Measurements from ENCODE around the gene MRE11. TPM values are rescaled to one million over a fixed set of nuclear protein-coding genes. Genes with fewer than 3 reads are reported as not detected.

Gene MRE11
- polyA plus RNA-seq, 3 donors from 2014 or later, result 9.1 to 20.1 (median 9.6) TPM

GRCh38 chr11:94445641-94446040 lies 48.0 kb downstream of the MRE11 start:
- Mint-ChIP-seq H3K4me1 (peaks cover 0 to 12% of the 10 kb centered on the region in 2 donors), H3K9me3 (no peaks in the 10 kb centered on the region), H3K4me3 (no peak overlapping the region)

GRCh38 chr11:94433049-94433448 lies 60.6 kb downstream of the MRE11 start:
- no peak overlapping the region for H3K4me3 Mint-ChIP-seq
- H3K27ac Mint-ChIP-seq, result peak overlapping the region in 2 of 6 donors; percentile 12 to 13
- peaks cover 35 to 59% (median 46%) of the 10 kb centered on the region in 3 donors for H3K36me3 Mint-ChIP-seq
- H3K9me3 Mint-ChIP-seq, result no peaks in the 10 kb centered on the region
- H3K27me3 Mint-ChIP-seq (ENCODE audit: low read depth in 3 of 3), result no peaks in the 10 kb centered on the region
- H3K4me1 Mint-ChIP-seq, result no peaks in the 10 kb centered on the region
- no peak for DNase-seq

More at GRCh38 chr11:94445641-94446040, 48.0 kb downstream of the MRE11 start:
- peaks cover 27 to 41% (median 33%) of the 10 kb centered on the region in 3 donors for H3K36me3 Mint-ChIP-seq
- no peak overlapping the region for H3K27ac Mint-ChIP-seq
- no peak for DNase-seq
- peaks cover 0 to 2% (median 0%) of the 10 kb centered on the region in 3 donors for H3K27me3 Mint-ChIP-seq (ENCODE audit: low read depth in 3 of 3)

- DNase-seq, result no peak
- Mint-ChIP-seq H3K27me3 (ENCODE audit: low read depth in 3 of 3) (no peaks in the 10 kb centered on the region), H3K4me1 (peaks cover 0 to 13% of the 10 kb centered on the region in 2 donors), H3K4me3 (no peak overlapping the region), H3K9me3 (no peaks in the 10 kb centered on the region), H3K27ac (no peak overlapping the region), H3K36me3 (peaks cover 34 to 63% (median 46%) of the 10 kb centered on the region in 3 donors)
Measured at GRCh38 chr11:94424662-94425061, 69.0 kb downstream of the MRE11 start.

GRCh38 chr11:94424011-94424410 lies 69.6 kb downstream of the MRE11 start:
- Mint-ChIP-seq H3K36me3 (peaks cover 31 to 62% (median 40%) of the 10 kb centered on the region in 3 donors), H3K9me3 (no peaks in the 10 kb centered on the region), H3K27ac (peak overlapping the region in 1 of 6 donors; percentile 44), H3K4me1 (peaks cover 0 to 13% of the 10 kb centered on the region in 2 donors), H3K27me3 (ENCODE audit: low read depth in 3 of 3) (no peaks in the 10 kb centered on the region), H3K4me3 (no peak overlapping the region)
- DNase-seq, result no peak

GRCh38 chr11:94423507-94423906 lies 70.1 kb downstream of the MRE11 start:
- H3K27ac Mint-ChIP-seq, result no peak overlapping the region
- H3K27me3 Mint-ChIP-seq (ENCODE audit: low read depth in 3 of 3), result no peaks in the 10 kb centered on the region
- DNase-seq, result no peak
- H3K4me3 Mint-ChIP-seq, result no peak overlapping the region
- H3K36me3 Mint-ChIP-seq, result peaks cover 32 to 60% (median 36%) of the 10 kb centered on the region in 3 donors
- no peaks in the 10 kb centered on the region for H3K9me3 Mint-ChIP-seq
- H3K4me1 Mint-ChIP-seq, result peaks cover 0 to 13% of the 10 kb centered on the region in 2 donors

GRCh38 chr11:94418123-94418765 lies 75.4 kb downstream of the MRE11 start:
- no peaks in the 10 kb centered on the region for H3K4me1 Mint-ChIP-seq
- DNase-seq, result no peak
- H3K4me3 Mint-ChIP-seq, result no peak overlapping the region
- H3K36me3 Mint-ChIP-seq, result peaks cover 8 to 34% (median 9%) of the 10 kb centered on the region in 3 donors
- H3K9me3 Mint-ChIP-seq, result no peaks in the 10 kb centered on the region
- peak overlapping the region in 2 of 6 donors; percentile 11 to 34 for H3K27ac Mint-ChIP-seq
- H3K27me3 Mint-ChIP-seq (ENCODE audit: low read depth in 3 of 3), result peaks cover 0 to 2% (median 2%) of the 10 kb centered on the region in 3 donors

- no peaks in the 10 kb centered on the region for H3K4me1 Mint-ChIP-seq
- H3K27me3 Mint-ChIP-seq (ENCODE audit: low read depth in 3 of 3), result peaks cover 0 to 2% (median 2%) of the 10 kb centered on the region in 3 donors
- peaks cover 8 to 38% (median 15%) of the 10 kb centered on the region in 3 donors for H3K36me3 Mint-ChIP-seq
- no peak overlapping the region for H3K27ac Mint-ChIP-seq
- H3K9me3 Mint-ChIP-seq, result no peaks in the 10 kb centered on the region
- H3K4me3 Mint-ChIP-seq, result no peak overlapping the region
- no peak for DNase-seq
Measured at GRCh38 chr11:94417386-94417987, 76.2 kb downstream of the MRE11 start.

- Mint-ChIP-seq H3K27me3 (ENCODE audit: low read depth in 3 of 3) (peaks cover 4 to 16% (median 11%) of the 10 kb centered on the region in 3 donors), H3K9me3 (peaks cover 0 to 11% (median 8%) of the 10 kb centered on the region in 6 donors), H3K36me3 (peaks cover 7 to 18% (median 15%) of the 10 kb centered on the region in 3 donors), H3K4me1 (peaks cover 7 to 9% of the 10 kb centered on the region in 2 donors), H3K27ac (no peak overlapping the region), H3K4me3 (no peak overlapping the region)
- no peak for DNase-seq
Measured at GRCh38 chr11:94405062-94405833, 88.4 kb downstream of the MRE11 start.

GRCh38 chr11:94402355-94402754 lies 91.3 kb downstream of the MRE11 start:
- H3K4me3 Mint-ChIP-seq, result no peak overlapping the region
- no peak overlapping the region for H3K27ac Mint-ChIP-seq
- H3K9me3 Mint-ChIP-seq, result peaks cover 0 to 6% (median 3%) of the 10 kb centered on the region in 6 donors
- no peak for DNase-seq
- H3K27me3 Mint-ChIP-seq (ENCODE audit: low read depth in 3 of 3), result peaks cover 1 to 27% (median 13%) of the 10 kb centered on the region in 3 donors
- peaks cover 7 to 10% of the 10 kb centered on the region in 2 donors for H3K4me1 Mint-ChIP-seq
- H3K36me3 Mint-ChIP-seq, result peaks cover 2 to 7% (median 5%) of the 10 kb centered on the region in 3 donors

GRCh38 chr11:94401773-94402265 lies 91.8 kb downstream of the MRE11 start:
- peaks cover 0 to 6% (median 0%) of the 10 kb centered on the region in 6 donors for H3K9me3 Mint-ChIP-seq
- no peak overlapping the region for H3K4me3 Mint-ChIP-seq
- H3K36me3 Mint-ChIP-seq, result peaks cover 0 to 7% (median 3%) of the 10 kb centered on the region in 3 donors
- DNase-seq, result no peak
- no peak overlapping the region for H3K27ac Mint-ChIP-seq
- peaks cover 7 to 10% of the 10 kb centered on the region in 2 donors for H3K4me1 Mint-ChIP-seq
- peaks cover 3 to 29% (median 13%) of the 10 kb centered on the region in 3 donors for H3K27me3 Mint-ChIP-seq (ENCODE audit: low read depth in 3 of 3)

GRCh38 chr11:94400839-94401772 lies 92.5 kb downstream of the MRE11 start, which contains the start of gene GPR83:
Gene GPR83, minus strand, starts transcription at chr11:94401419. Its CDS starts 172 bp downstream, at chr11:94401247.
- no peak for DNase-seq
- Mint-ChIP-seq H3K4me1 (peaks cover 7 to 10% of the 10 kb centered on the region in 2 donors), H3K9me3 (peaks cover 0 to 6% (median 0%) of the 10 kb centered on the region in 6 donors), H3K27me3 (ENCODE audit: low read depth in 3 of 3) (peaks cover 4 to 29% (median 12%) of the 10 kb centered on the region in 3 donors), H3K4me3 (peak within 1 kb of the TSS; percentile 11 to 60 (median 37)), H3K36me3 (peaks cover 0 to 7% (median 3%) of the 10 kb centered on the region in 3 donors), H3K27ac (no peak within 1 kb of the TSS)

- peaks cover 4 to 29% (median 12%) of the 10 kb centered on the region in 3 donors for H3K27me3 Mint-ChIP-seq (ENCODE audit: low read depth in 3 of 3)
- peaks cover 0 to 6% (median 0%) of the 10 kb centered on the region in 6 donors for H3K9me3 Mint-ChIP-seq
- peaks cover 0 to 7% (median 3%) of the 10 kb centered on the region in 3 donors for H3K36me3 Mint-ChIP-seq
- H3K4me1 Mint-ChIP-seq, result peaks cover 7 to 10% of the 10 kb centered on the region in 2 donors
- no peak for DNase-seq
- no peak overlapping the region for H3K27ac Mint-ChIP-seq
- peak overlapping the region in 3 of 5 donors; percentile 3 to 60 (median 11) for H3K4me3 Mint-ChIP-seq
Measured at GRCh38 chr11:94400457-94400838, 93.2 kb downstream of the MRE11 start.
